ENCODE results near the gene NDUFAF7. TPM values are rescaled to one million over a fixed set of nuclear protein-coding genes. Genes with fewer than 3 reads are reported as not detected.

The NDUFAF7 gene
- total and polyA plus RNA-seq, 2 of the 13 experiments (the other 11 are each of a cell fraction or from before 2014, with no cell fraction given): 27.0 to 40.8 TPM

- TF ChIP-seq PBX3 (CRISPR knock-in tag; IDR thresholded peaks at IDR 0.05; ENCODE audit: borderline replicate concordance) (no peak), PLRG1 (conservative IDR thresholded peaks at IDR 0.05) (no peak), EHMT2 (IDR thresholded peaks at IDR 0.05; ENCODE audit: borderline replicate concordance, low read depth, low read length) (no peak), ZNF331 (CRISPR knock-in tag; IDR thresholded peaks at IDR 0.05) (peak; percentile 5; the same call in 1 of the 2 replicates), ZNF143 (CRISPR knock-in tag; IDR thresholded peaks at IDR 0.05) (no peak), ZBTB38 (CRISPR knock-in tag; IDR thresholded peaks at IDR 0.05) (peak; percentile 93), CHCHD3 (CRISPR knock-in tag; IDR thresholded peaks at IDR 0.05) (peak; percentile 93; the same call in 1 of the 2 replicates), KDM3A (CRISPR knock-in tag; IDR thresholded peaks at IDR 0.05; ENCODE audit: low read depth) (peak; percentile 81), RAD21 (CRISPR knock-in tag; IDR thresholded peaks at IDR 0.05) (peak; percentile 47; the same call in 1 of the 2 replicates), MZF1 (CRISPR knock-in tag; IDR thresholded peaks at IDR 0.05; ENCODE audit: borderline replicate concordance) (peak; percentile 84; the same call in 1 of the 2 replicates), PAWR (CRISPR knock-in tag; IDR thresholded peaks at IDR 0.05; ENCODE audit: borderline replicate concordance) (no peak), ZBTB7B (CRISPR knock-in tag; IDR thresholded peaks at IDR 0.05) (peak; percentile 77), ZBTB26 (CRISPR knock-in tag; IDR thresholded peaks at IDR 0.05; ENCODE audit: borderline replicate concordance) (no peak; the same call in none of the 2 replicates), ZNF562 (CRISPR knock-in tag; IDR thresholded peaks at IDR 0.05; ENCODE audit: borderline replicate concordance) (no peak), SALL2 (CRISPR knock-in tag; IDR thresholded peaks at IDR 0.05) (no peak; the same call in 1 of the 2 replicates), GFI1 (CRISPR knock-in tag; IDR thresholded peaks at IDR 0.05; ENCODE audit: borderline replicate concordance) (peak; percentile 87), FOXP1 (IDR thresholded peaks at IDR 0.05) (no peak), FOXP1 (CRISPR knock-in tag; IDR thresholded peaks at IDR 0.05) (no peak), PHF20 (CRISPR knock-in tag; IDR thresholded peaks at IDR 0.05) (peak; percentile 90), MEIS1 (CRISPR knock-in tag; IDR thresholded peaks at IDR 0.05; ENCODE audit: borderline replicate concordance) (peak; percentile 88), ZSCAN29 (CRISPR knock-in tag; conservative IDR thresholded peaks at IDR 0.05) (peak; percentile 53), ZNF230 (CRISPR knock-in tag; IDR thresholded peaks at IDR 0.05) (peak; percentile 92; the same call in 1 of the 2 replicates), RFX3 (CRISPR knock-in tag; IDR thresholded peaks at IDR 0.05) (no peak), POLR2AphosphoS2 (IDR thresholded peaks at IDR 0.05; ENCODE audit: low read depth, low read length) (no peak), GZF1 (CRISPR knock-in tag; IDR thresholded peaks at IDR 0.05) (peak; percentile 92), CENPT (CRISPR knock-in tag; IDR thresholded peaks at IDR 0.05; ENCODE audit: low read depth) (peak; percentile 50; the same call in 1 of the 2 replicates), MED8 (CRISPR knock-in tag; IDR thresholded peaks at IDR 0.05; ENCODE audit: insufficient replicate concordance) (peak; percentile 83), MYNN (CRISPR knock-in tag; IDR thresholded peaks at IDR 0.05; ENCODE audit: low read depth) (no peak; the same call in 1 of the 2 replicates)
These were observed 34.9 kb upstream of the NDUFAF7 start, which contains the start of gene CEBPZOS (continued) for GRCh38 chr2:37196320-37197195.
